HEK293 (cell line): ENCODE results near the gene ARG1.

Experiments
- CTCF ChIP-seq: fragments of 450-650 bp; formaldehyde crosslinking; IDR thresholded peaks from 2 replicates; pipeline ENCODE4 v1.5.1; 2016; ENCODE audit warnings: missing biosample characterization, missing genetic modification characterization
- KLF9 ChIP-seq: fragments of 450-650 bp; formaldehyde crosslinking; IDR thresholded peaks from 2 replicates; pipeline ENCODE4 v1.5.1; 2016; ENCODE audit warnings: missing biosample characterization, missing genetic modification characterization, low read depth
- RBAK ChIP-seq: fragments of 450-650 bp; formaldehyde crosslinking; IDR thresholded peaks from 2 replicates; pipeline ENCODE4 v1.5.1; 2016; ENCODE audit warnings: missing biosample characterization, missing genetic modification characterization
- REST ChIP-seq: fragments of 450-650 bp; formaldehyde crosslinking; IDR thresholded peaks from 2 replicates; pipeline ENCODE4 v1.5.1; 2016; ENCODE audit warnings: missing biosample characterization, missing genetic modification characterization
- SALL2 ChIP-seq: fragments of 450-650 bp; formaldehyde crosslinking; IDR thresholded peaks from 2 replicates; pipeline ENCODE4 v1.5.0; 2017; ENCODE audit warnings: missing biosample characterization, mild to moderate bottlenecking, missing genetic modification characterization, borderline replicate concordance
- TCF7L2 ChIP-seq: IDR thresholded peaks from 2 replicates; pipeline ENCODE4 v1.6.1; 2011; ENCODE audit warnings: low read depth, mild to moderate bottlenecking, inconsistent platforms, low read length, moderate library complexity, borderline replicate concordance
- ZBTB21 ChIP-seq: fragments of 450-650 bp; formaldehyde crosslinking; IDR thresholded peaks from 2 replicates; pipeline ENCODE4 v1.5.1; 2017; ENCODE audit warnings: missing biosample characterization, missing genetic modification characterization
- ZBTB7A ChIP-seq: fragments of 450-650 bp; formaldehyde crosslinking; IDR thresholded peaks from 2 replicates; pipeline ENCODE4 v1.5.1; 2016; ENCODE audit warnings: low read depth, missing biosample characterization, missing genetic modification characterization
- ZEB2 ChIP-seq: fragments of 450-650 bp; formaldehyde crosslinking; IDR thresholded peaks from 2 replicates; pipeline ENCODE4 v1.5.1; 2016; ENCODE audit warnings: missing biosample characterization, missing genetic modification characterization
- ZFHX2 ChIP-seq: fragments of 450-650 bp; formaldehyde crosslinking; conservative IDR thresholded peaks from 2 replicates; pipeline ENCODE4 v1.5.1; 2016; ENCODE audit warnings: missing biosample characterization, missing genetic modification characterization
- ZNF274 ChIP-seq, 2 experiments: fragments of 200-500 bp in 1 of 2; fragments of 450-650 bp in 1 of 2; sonication (Bioruptor generic) in 1 of 2; formaldehyde crosslinking in 1 of 2; IDR thresholded peaks; 2 replicates each; pipeline versions ENCODE4 v1.5.1 to v1.6.1; 2014 to 2016; ENCODE audit warnings: borderline replicate concordance in 1 of 2, inconsistent platforms in 1 of 2, low read length in 1 of 2, missing biosample characterization in 1 of 2, missing genetic modification characterization in 1 of 2
- ZNF521 ChIP-seq: fragments of 450-650 bp; formaldehyde crosslinking; IDR thresholded peaks from 2 replicates; pipeline ENCODE4 v1.5.1; 2017; ENCODE audit warnings: missing biosample characterization, mild to moderate bottlenecking, missing genetic modification characterization
- ZNF843 ChIP-seq: fragments of 450-650 bp; formaldehyde crosslinking; IDR thresholded peaks from 2 replicates; pipeline ENCODE4 v1.5.1; 2016; ENCODE audit warnings: missing biosample characterization, missing genetic modification characterization

GRCh38 chr6:131631625-131632289 is 58.7 kb downstream of the ARG1 start:
- TF ChIP-seq ZBTB7A (tag by site-specific recombination) (no peak), CTCF (tag by site-specific recombination) (no peak), ZFHX2 (no peak), SALL2 (tag by site-specific recombination) (no peak), KLF9 (tag by site-specific recombination) (no peak), REST (tag by site-specific recombination) (no peak), TCF7L2 (no peak), ZNF843 (tag by site-specific recombination) (no peak), RBAK (tag by site-specific recombination) (no peak), ZNF521 (tag by site-specific recombination) (no peak), ZBTB21 (tag by site-specific recombination) (no peak), ZNF274 (IDR thresholded peaks at IDR 0.05; ENCODE audit: low read length) (no peak), ZNF274 (tag by site-specific recombination; IDR thresholded peaks at IDR 0.05; ENCODE audit: borderline replicate concordance) (no peak), ZEB2 (tag by site-specific recombination) (no peak)
